ENCODE data around the gene PDAP1. TPM values are rescaled to one million over a fixed set of nuclear protein-coding genes. Genes with fewer than 3 reads are reported as not detected.

PDAP1 gene
- total and polyA plus RNA-seq, 9 of the 15 experiments (the other 6 are each of a cell fraction or from before 2014, with no cell fraction given) = 10.2 to 315 (median 129) TPM

GRCh38 chr7:99438573-99439480, 30.4 kb upstream of the PDAP1 start, which contains the start of the genes CPSF4 and PTCD1 (continued):
- TF ChIP-seq ZC3H11A (IDR thresholded peaks at IDR 0.05; ENCODE audit: low read depth, low read length) = 0 out of 2 replicates have a peak, but pooled peaks have one; percentile 52
- TF ChIP-seq HLTF (IDR thresholded peaks at IDR 0.05) = no peak
- TF ChIP-seq TFAP4 (CRISPR knock-in tag; IDR thresholded peaks at IDR 0.05; ENCODE audit: borderline replicate concordance) = peak; percentile 87
- TF ChIP-seq ZNF239 (CRISPR knock-in tag; IDR thresholded peaks at IDR 0.05) = no peak
- TF ChIP-seq MCM7 (IDR thresholded peaks at IDR 0.05) = no peak
- no peak for TF ChIP-seq RNF219 (CRISPR knock-in tag; IDR thresholded peaks at IDR 0.05)
- TF ChIP-seq HMG20A (CRISPR knock-in tag; conservative IDR thresholded peaks at IDR 0.05) = no peak
- no peak for TF ChIP-seq MGA (IDR thresholded peaks at IDR 0.05)
- TF ChIP-seq ZNF224 (CRISPR knock-in tag; IDR thresholded peaks at IDR 0.05) = no peak
- TF ChIP-seq ZNF133 (CRISPR knock-in tag; IDR thresholded peaks at IDR 0.05) = 0 out of 2 replicates have a peak, but pooled peaks have one; percentile 56
- peak; percentile 51; the same call in 1 of the 2 replicates for TF ChIP-seq ESRRA (IDR thresholded peaks at IDR 0.05; ENCODE audit: borderline replicate concordance, low read depth)
- peak; percentile 48 for TF ChIP-seq HNRNPK (IDR thresholded peaks at IDR 0.05; ENCODE audit: low read depth, low read length, poor library complexity, severe bottlenecking)
- TF ChIP-seq MCM5 (IDR thresholded peaks at IDR 0.05; ENCODE audit: low read depth) = no peak

Data from K562 (cell line).